GM18511 (cell line): Measurements from ENCODE around the gene GPR39.
"Not testable (repeated sequence)": the region's sequence is repeated elsewhere in the genome, so short reads cannot be mapped to it uniquely, and the experiment has no call there.

Source experiments
- ATAC-seq: cut with Tn5 transposase; IDR thresholded peaks from one replicate; pipeline ENCODE4 v1.9.1; 2021; ENCODE audit warnings: mild to moderate bottlenecking, moderate library complexity; ENCODE audit not compliant: unreplicated experiment

The GPR39 gene

DNA sequence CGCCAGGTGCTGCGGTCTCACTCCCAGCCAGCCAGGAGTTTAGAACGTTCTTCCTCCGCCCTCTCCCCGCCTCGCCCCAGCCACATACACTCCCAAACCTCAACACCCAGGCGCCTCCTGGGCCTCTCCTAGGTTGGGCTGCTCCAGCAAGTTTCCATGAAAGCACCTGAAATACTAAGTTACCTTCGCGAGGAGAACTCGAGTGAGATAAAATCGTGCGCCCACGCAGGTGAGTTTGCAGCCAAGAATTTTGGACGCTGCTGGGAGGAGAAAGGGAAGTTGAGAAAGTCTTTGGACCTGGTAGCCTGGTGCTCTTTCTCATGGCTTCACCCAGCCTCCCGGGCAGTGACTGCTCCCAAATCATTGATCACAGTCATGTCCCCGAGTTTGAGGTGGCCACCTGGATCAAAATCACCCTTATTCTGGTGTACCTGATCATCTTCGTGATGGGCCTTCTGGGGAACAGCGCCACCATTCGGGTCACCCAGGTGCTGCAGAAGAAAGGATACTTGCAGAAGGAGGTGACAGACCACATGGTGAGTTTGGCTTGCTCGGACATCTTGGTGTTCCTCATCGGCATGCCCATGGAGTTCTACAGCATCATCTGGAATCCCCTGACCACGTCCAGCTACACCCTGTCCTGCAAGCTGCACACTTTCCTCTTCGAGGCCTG is at the start of gene GPR39:
TSS of gene GPR39 (plus strand) at position 83 of the 673 bp plus-strand sequence.
- no peak for ATAC-seq

DNA sequence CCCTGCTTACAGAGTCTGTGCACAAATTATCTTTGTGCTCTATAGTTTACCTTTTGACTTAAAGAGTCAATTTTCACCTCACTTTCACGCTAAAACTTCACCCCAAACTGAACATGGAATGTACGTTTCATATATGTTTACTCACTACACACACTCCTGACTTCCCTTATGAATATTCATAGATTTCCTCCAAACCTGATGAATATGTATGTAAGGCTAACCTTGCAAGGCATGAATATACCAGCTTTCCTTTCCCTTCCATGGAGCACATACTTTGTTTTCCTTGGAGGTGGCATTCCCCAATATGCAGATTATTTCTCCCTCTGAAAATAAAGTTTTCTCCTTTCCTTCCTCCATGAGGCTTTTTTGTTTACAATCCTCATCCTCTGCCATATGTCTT is 48.4 kb upstream of the GPR39 start:
- no peak for ATAC-seq

DNA sequence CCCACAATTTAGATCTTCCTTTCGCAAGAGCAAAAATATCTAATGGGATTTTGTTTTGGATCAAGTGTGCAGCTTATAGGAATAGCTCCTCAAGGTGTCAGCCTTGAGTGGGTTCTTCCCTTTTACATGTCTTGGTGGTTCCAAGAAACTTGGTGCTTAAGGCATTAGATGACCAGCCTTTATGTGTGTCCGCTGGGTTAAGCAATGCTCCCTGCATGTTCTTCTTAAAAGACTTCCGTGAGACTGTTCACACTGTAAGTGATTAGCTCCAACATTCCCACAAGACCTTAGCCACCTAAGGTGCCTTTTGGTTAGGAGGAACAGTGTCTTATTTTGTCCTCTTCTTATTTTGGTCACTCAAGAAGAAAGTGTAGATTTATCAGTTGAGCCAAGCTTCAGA is 44.3 kb upstream of the GPR39 start:
- no peak for ATAC-seq

DNA sequence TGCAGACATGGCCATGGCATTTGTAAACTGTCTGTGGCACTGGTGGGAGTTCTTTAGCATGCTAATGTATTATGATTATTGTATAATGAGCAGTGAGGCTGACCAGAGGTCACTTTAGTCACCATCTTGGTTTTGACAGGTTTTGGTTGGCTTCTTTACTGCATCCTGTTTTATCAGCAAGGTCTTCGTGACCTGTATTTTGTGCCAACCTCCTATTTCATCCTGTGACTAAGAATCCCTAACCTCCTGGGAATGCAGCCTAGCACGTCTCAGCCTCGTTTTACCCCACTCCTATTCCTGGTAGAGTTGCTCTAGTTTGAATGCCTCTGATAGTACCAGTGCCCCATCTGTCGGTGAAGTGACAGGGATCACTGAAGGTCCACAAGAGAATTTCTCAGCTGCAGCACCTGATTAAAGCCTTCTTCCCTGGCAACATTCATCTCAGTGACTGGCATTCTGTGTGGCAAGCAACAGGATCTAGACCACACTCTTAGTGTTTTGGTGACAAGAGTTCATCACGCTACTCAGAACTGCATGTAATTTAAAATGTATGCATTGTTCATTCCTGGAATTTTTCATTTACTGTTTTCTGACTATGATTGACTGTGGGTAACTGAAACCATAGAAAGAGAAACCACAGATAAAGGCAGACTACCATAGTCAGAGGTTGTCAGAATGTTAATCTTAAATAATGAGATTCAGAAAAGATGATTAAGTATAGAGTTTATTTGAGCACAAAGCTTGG is 43.0 kb upstream of the GPR39 start:
- ATAC-seq, result no peak

DNA sequence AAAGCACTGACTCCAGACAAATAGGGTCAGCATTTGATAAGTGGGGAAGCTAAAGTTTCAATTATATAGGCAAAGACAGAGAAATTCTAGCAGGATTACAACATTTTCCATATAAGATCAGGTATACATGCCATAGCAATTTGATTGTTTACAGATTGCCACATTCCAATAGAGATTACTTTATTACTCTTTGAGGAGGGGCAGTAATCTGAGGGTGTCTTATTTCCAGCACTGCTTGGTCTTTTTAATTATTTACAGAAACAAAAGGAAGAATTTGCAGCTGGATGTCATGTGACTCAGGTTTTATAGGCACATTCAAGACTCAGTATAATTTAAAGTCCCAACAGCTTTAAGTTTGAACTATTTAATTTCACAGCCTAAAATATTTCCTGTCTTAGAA is 42.5 kb upstream of the GPR39 start:
- no peak for ATAC-seq

DNA sequence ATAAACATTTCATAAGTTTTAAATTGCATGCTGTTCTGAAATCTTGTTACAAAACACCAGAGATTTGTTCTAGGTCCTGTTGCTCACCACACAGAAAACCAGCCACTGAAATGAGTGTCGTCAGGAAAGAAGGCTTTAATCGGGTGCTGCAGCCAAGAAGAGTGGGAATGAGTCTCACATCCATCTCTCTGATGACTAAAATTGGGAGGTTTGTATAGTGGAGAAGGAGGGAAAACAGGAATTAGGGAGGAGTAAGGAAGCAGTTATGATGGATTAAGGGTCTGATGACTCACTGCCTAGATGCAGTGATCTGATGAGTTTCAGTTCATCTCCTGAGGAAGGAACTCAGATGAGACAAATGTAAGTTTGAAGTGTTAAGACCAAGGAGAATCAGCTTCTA is 42.1 kb upstream of the GPR39 start:
- no peak for ATAC-seq

DNA sequence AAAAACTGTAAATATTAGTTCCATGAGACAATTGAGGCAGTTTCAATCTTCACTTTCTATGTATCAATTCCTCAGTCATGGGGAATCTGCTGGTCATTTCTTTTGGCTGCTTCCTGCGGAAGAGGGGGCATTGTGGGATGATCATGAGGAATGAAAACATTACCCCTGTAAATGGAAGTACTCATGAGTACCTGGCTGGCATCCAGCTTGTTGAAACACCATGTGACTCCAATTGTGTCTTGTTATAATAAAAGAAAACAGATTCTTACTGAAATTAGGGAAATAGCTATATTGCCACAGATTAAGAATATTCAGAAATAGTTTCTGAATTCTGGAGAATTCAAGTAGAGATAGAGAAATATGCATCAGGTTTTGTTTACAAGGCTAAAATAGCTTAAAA is 41.6 kb upstream of the GPR39 start:
- ATAC-seq, result no peak

DNA sequence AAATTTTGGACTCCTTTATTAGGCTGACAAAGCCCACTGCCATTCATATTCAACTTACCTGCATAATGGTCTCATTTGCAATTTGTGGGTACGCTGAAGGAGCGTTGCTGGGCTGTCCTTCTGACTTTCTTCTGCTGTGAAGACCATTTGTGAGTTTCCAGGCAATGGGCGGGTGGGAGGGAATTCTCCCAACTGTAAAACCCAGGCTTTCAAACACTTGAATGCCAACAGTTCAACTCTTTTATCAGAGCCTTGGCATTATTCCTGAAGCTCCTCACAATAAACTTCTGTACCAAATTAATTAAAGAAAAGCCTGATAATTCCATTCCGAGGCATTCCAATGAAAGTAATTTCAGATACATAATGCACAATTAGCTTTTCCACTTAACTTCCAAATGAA is 35.2 kb upstream of the GPR39 start:
- no peak for ATAC-seq

DNA sequence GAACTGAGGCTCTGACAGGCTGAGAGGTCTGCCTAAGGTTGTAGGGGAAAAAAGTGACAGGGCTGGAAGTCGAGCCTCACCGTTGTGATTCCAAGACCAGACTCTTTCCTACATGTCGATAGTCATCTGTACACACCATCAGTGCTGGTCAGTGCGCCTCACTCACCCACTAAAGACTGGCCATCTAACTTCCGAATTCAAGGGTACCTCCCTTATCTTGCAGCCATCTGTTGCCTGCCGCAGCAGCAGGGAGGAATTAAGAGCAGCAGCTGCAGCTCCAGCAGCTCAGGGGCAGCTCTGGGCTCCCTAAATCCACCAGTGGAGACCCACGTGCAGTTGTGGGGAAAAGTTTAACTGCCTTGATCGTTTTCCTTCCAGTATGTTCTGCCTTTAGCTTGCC is 32.6 kb upstream of the GPR39 start:
- no peak for ATAC-seq

DNA sequence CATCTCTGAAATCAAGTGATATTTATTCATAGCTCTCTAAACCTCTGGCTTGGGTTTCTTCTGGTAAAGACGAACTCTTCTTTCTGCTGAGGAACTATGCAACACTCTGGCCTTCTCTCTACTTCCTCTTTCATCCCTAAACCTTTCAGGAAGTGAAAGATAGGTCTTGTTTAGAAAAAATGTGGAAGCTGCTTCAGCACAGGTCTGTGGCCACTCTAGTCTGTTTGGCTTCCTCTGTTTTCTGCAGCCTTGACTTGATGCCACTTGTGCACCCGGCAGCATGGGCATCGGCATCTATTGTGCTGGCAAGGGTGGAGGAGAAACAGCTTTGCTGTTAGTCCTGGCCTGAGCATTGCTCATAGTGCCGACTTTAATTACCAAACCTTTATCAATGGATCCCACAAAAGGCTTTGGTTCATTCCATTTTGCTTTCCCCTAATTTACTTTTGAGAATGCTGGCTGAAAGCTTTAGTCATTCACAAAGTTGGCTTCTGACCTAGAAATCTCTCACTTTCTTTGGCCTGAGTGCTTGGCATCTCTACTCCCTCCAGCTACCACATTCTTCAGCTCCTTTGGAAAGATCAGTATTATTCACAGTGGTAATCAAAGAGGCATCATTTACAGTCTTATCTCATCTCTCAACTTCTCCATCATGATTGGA is 32.0 kb upstream of the GPR39 start:
- ATAC-seq, result no peak

DNA sequence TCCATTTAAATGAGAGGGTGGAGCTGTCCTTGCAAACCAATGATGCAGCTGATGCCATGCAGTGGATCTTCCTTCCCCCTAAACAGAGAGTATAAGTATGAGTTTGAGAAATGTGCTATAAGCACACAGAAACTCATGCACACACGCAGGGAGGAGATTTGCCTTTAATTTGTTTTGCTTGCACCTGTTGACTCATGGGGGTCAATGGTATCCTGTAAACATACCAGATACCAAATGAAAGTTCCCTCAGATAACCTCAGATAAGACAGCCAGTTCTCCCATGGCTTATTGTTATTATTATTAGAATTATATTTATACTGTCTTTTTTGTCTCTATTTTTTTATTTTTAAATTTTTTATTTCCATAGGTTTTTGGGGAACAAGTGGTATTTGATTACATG is 29.5 kb upstream of the GPR39 start:
- ATAC-seq, result no peak

DNA sequence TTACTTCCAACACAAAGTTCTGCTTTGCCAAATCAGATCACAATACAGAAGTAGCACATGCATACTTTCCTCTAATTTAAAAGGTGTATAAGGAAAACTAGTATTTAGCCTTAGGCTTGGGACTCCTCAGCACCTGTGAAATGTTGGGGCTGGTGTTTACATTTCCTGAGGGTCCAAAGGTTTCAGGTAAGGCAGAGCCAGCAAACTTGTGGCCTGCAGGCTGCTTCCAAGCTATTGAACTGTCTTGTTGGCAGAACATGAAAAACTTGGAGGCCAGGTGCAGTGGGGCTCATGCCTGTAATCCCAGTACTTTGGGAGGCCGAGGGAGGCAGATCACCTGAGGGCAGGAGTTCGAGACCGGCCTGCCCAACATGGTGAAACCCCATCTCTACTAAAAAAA is 26.5 kb upstream of the GPR39 start:
- no peak for ATAC-seq

DNA sequence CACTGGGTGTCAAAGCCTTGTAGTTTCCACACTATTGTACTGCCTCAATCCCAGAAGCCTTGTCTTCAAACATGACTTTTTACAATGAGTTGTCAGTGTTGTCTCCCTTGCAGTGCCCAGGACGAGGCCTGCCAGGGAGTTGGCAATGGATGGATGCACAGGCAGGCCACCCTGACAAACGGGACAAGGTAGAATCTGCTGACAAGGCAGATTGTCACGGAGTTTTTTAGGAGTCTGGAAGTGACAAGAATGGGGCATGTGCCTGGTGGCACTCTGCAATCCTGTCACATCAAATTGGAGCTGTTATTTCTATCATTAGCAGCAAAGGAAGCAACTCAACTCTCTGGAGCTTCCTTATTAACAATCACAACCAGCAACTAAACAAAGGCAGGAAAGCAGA is 25.2 kb upstream of the GPR39 start:
- no peak for ATAC-seq

DNA sequence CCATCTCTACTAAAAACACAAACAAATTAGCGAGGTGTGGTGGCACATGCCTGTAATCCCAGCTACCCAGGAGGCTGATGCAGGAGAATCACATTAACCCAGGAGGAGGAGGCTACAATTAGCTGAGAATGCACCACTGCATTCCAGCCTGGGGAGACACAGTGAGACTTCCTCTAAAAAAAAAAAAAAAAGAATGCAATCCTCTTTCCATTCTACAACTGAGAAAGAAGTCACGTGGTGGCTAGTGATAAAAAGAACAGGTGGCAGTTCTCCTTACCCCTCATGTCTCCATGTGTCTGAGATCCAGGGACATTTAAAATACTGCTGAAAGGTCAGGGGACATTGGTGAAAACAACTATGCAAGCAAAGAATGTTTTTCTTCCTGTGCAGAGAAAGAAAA is 24.4 kb upstream of the GPR39 start:
- no peak for ATAC-seq

DNA sequence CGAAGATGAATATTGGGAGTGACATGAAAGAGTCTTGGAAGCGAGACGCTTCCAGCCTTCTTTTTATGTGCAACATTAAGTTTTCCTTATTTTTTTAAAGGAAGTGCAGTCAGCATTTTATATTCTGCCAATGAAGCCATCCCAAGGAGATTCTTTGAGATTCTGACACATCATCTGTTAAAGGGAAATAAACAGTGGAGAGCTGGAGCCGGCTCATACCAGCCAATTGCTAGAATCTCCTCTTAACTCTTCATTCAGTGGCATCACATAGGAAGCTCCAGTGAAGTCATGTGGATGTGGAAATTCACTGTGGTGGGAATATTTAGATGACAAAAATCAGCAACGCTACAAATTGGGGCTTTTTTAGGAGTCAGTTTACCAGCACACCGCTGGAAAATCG is 23.7 kb upstream of the GPR39 start:
- no peak for ATAC-seq

DNA sequence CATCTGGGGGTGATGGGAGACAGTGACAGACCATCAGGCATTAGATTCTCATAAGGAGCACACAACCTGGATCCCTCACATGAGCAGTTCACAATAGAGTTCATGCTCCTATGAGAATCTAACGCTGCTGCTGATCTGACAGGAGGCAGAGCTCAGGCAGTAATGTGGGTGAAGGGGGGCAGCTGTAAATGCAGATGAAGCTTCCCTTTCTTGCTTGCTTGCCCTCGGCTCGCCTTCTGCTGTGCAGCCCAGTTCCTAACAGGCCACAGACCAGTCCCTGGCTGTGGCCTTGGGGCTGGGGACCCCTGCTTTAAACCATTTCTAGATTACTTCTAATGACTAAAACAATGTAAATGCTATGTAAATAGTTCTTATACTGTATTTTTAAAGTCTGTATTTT is 19.6 kb upstream of the GPR39 start:
- not testable (repeated sequence) for ATAC-seq

DNA sequence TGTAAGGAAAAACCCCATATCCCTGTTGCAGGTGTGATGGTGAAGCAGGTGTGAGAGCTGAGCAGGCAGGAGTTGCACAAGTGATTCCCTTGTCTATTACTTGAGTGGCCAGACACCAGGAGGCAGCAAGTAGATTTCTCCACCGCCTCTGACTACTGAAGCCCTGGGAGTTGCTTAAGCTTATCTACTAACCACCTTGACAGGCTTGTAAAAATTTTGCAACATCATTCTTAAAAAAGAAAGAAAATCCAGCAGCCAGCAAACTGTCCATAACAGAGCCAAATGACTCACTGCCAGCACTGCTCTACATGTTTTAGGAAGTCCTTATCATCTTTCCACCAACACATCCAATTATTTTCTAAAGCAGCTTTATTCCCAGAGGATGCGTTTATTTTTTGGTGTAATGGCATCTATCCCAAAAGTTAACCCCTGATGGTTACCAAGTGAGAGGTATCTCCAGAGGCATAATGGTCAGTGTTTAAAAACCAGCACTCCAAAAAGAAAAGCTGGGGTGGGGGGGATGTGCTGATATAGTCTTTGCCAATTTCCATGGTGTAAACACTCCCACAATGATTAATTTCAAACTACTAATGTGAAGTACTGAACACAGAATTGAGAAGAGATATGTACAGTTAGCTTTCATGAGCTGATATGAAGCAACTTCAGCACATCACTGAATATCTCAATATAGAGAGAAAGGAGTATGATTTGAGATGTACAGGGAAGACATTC is 16.3 kb upstream of the GPR39 start:
- ATAC-seq, result no peak

DNA sequence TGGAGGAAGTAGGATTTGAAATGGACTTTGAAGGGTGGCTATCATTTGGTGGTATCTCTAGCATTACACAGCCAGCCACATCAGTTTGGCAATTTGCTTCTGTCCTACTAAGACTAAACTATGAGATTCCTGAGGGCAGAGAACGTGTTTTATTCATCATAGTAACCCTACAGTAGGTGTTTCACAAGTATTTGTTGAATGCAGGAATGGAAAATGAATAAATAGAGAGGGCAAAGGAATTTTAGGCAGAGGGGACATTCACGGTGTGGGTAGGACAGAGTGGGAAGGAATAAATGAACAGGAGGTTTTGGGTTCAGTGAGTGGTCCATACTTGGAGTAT is 15.7 kb upstream of the GPR39 start:
- no peak for ATAC-seq

DNA sequence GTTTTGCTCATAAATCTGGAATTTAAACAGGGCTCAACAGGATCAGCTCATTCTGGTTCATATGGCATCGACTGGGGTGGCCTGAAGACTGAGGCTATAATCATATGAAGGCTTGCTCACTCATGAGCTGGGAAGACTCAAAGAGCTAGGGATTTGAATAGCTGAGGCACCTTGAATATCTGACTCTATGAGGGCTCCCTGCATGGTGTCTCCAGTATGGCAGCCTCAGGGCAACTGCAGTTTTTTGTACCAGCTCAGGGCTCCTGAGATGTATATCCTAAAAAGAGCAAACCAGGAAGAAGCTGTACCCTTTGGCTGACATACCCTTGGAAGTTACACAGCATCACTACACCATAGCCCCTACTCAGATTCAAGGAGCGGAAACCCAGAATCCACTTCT is 15.3 kb upstream of the GPR39 start:
- ATAC-seq, result no peak

DNA sequence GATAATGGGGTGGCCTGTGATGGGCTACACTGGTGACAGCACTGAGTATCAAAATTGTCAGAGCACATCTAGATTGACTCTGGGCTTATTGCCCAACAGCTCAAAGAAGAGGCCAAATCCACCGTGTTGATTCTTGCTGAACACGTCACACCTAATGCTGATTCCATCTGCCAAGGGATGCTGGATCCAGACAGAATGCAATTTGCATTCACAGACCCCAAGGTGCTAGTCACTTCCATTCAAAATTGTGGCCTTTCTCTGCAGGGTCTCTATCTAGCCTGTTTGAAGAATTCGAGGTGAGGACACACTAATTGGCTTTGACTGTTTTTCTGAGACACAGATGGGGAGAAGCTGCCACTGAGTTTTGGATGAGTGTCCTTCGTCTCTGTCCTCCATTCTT is 13.5 kb upstream of the GPR39 start:
- no peak for ATAC-seq

DNA sequence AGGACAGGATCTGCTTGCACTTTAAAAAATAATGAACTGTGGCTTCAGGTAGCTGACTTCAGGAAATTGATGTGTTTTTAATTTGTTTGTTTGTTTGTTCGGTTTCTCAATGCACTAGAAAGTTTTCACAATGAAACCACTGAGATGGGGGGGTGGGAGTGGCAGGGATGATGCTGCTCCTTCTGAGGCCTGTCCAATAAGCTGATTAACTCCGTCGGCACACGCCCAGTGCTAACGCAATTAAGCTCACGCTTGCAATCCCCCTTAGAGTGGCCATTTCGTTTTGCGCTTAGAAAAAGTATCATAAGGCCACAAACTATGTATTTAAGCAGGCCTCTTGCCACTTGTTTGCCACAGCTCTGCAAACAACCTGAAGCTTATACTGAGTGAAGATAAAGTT is 12.5 kb upstream of the GPR39 start:
- no peak for ATAC-seq

DNA sequence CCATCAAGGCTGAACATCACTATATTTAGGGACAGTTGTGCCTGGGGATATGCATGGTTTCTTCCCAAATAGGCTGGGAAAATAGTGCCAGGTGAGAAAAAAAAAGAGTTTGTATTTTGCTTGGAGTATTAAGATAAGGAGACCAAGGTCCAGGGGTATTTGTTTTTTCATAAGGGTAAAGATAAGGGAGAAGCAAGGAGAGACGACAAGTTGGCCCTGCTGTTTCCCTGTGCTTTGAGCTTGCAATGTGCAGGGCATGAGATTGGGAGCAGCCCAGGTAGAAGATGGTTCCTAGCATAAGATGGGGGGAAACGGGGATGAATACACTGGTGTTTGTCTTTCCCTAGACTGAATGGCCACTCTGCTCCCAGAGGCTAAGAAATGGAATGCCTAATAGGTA is 8.8 kb upstream of the GPR39 start:
- ATAC-seq, result no peak
